Islet precursor cell (in vitro differentiated cells): ENCODE data around the gene SBF2.
A peak's percentile ranks its signal among the peaks of the same experiment; 100 is the strongest.
"Not testable (repeated sequence)": the region's sequence is repeated elsewhere in the genome, so short reads cannot be mapped to it uniquely, and the experiment has no call there.

ENCODE experiments used
- DNase-seq: peaks from one replicate; pipeline ENCODE4 v3.0.0-alpha.2; 2018

The SBF2 gene

GRCh38 chr11:10048350-10048749 lies 245.7 kb downstream of the SBF2 start:
- no peak for DNase-seq

GRCh38 chr11:10044618-10045017 lies 249.4 kb downstream of the SBF2 start:
- peak; percentile 85 for DNase-seq

GRCh38 chr11:10042699-10043098 lies 251.3 kb downstream of the SBF2 start:
- no peak for DNase-seq

GRCh38 chr11:10041748-10042446 lies 252.1 kb downstream of the SBF2 start:
- no peak for DNase-seq

GRCh38 chr11:10041332-10041731 lies 252.7 kb downstream of the SBF2 start:
- DNase-seq, result no peak

- DNase-seq, result no peak
Measured at GRCh38 chr11:10038521-10039302, 255.3 kb downstream of the SBF2 start.

- not testable (repeated sequence) for DNase-seq
Measured at GRCh38 chr11:10035932-10036331, 258.1 kb downstream of the SBF2 start.

GRCh38 chr11:10032935-10033334 lies 261.1 kb downstream of the SBF2 start:
- no peak for DNase-seq

- DNase-seq, result no peak
Measured at GRCh38 chr11:10030122-10030490, 263.9 kb downstream of the SBF2 start.

DNA sequence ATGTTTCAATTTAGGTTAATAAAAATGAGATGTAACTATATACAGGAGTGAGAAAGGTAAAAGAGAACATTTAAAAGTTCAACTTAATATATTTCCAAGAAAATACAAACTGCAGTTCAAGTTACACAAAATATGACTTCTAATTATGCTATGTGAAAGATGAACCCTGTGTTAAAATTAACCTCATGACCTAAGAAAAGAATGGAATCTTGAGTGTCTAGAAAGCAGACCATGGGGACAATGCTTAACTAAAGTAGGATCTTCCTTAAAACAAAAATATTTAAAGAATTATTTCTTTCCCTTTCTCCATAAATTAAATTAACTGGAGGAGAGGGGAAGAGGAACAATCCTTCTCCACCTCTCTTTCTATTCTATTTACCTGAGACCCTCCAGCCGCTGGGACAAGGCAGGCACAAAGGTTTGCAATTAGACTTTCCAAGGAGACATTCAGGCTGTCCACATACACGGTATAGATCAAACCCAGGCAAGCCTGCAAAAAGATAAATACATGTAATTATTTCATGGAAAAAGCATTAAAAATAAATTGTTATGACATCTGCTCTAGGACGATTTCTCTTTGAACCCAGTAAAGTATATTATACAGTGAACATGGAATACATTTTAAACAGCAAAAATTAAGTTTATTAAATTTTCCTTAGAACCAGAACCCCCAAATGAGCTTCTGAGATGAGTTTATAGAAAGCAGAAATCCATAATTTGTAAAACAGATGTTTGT lies 264.5 kb downstream of the SBF2 start:
- no peak for DNase-seq

DNA sequence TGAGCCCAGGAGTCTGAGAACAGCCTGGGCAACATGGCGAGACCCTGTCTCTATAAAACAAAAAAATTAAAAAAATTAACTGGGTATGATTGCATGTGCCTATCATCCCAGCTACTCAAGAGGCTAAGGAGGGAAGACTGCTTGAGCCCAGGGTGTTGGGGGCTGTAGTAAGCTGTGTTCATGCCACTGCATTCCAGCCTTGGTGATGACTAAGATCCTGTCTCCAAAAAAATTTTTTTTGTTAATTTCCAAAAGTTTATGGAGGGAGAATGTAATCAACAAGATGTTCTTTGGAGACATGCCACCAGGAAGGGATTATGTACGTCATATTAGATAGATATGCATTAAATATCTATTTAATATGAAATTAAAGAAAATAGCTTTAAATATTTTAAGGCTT lies 267.5 kb downstream of the SBF2 start:
- DNase-seq, result no peak

GRCh38 chr11:10023212-10023611 lies 270.8 kb downstream of the SBF2 start:
- DNase-seq, result no peak

DNA sequence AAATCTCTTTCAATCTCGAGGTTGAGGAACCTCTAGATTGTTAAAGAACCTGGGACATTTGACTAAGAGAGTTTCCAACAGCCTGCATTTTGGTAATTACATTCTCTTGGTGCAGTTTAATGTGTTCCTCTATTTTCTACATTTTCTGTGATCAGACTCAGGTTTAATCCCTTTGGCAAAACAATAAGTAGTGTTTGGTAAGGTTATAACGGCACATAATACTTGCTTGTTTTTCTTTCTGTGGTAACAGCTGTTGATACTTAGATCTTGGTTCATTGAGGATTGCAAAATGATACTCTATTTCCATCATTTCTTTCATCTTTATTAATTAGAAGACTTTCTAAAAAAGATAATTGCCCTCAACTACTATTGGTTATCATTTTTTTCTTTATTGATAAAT lies 271.3 kb downstream of the SBF2 start:
- no peak for DNase-seq

- no peak for DNase-seq
Measured at GRCh38 chr11:10021563-10021962, 272.5 kb downstream of the SBF2 start.

DNA sequence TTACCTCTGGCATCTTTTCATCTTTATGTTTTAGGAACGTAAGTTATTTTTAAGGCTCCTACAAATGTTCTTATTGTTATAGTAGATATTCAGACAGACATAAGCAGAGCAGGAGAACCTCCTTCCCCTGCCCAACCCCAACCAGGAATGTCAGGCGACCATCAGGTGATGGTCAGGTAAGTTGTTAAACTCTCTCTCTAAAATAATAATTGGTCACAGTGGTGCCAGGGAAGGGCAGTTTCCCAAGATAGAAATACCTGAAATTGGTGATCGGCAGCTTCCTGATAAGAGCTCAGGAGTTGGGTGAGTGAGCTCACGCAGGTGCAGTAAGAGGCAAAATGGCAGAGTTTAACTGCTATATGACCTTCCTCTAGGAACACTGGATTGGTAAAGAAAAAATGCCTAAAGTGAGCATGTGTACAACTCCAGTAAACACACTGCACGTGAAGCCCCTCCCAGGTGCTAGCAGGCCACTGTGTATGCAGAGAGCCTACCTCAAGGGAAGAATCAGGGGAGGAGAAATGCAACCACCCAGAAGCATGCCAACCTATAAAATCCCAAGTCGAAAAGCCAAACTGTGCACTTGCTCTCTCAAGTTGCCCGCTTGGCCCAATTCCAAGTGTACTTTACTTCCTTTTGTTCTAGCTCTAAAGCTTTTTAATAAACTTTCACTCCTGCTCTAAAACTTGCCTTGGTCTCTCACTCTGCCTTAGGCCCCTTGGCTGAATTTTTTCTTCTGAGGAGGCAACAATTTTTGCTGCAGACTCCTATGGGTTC lies 273.9 kb downstream of the SBF2 start:
- DNase-seq, result no peak

- no peak for DNase-seq
Measured at GRCh38 chr11:10017911-10018310, 276.1 kb downstream of the SBF2 start.

- DNase-seq, result no peak
Measured at GRCh38 chr11:10017050-10017449, 277.0 kb downstream of the SBF2 start.

- DNase-seq, result no peak
Measured at GRCh38 chr11:10012068-10012467, 282.0 kb downstream of the SBF2 start.

DNA sequence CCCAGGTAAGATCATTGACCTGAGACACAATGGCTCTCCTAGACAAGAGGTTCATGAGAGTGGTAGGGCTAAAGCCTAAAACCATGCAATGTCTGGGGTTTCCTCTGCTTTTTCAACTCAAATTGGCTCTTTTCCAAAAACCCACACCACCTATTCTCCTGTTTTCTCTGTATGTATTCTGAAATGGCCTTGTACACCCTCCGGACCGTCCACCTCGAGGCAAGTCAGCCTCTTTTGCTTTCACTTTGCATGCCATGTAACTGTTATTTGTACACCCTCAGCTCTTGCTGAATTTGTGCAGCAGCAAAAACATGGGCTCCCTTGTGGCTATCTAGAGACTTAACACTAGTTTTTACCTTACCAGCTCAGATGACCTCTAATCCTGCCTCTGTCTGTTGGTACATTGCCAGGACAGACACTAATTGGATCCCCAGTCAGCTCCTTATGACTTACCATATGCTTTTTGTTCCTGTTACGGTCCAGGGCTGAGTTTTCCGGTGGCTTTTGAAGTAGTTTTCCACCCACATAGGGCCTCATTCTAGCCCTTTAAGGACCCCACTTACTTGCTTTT lies 288.0 kb downstream of the SBF2 start:
- no peak for DNase-seq

DNA sequence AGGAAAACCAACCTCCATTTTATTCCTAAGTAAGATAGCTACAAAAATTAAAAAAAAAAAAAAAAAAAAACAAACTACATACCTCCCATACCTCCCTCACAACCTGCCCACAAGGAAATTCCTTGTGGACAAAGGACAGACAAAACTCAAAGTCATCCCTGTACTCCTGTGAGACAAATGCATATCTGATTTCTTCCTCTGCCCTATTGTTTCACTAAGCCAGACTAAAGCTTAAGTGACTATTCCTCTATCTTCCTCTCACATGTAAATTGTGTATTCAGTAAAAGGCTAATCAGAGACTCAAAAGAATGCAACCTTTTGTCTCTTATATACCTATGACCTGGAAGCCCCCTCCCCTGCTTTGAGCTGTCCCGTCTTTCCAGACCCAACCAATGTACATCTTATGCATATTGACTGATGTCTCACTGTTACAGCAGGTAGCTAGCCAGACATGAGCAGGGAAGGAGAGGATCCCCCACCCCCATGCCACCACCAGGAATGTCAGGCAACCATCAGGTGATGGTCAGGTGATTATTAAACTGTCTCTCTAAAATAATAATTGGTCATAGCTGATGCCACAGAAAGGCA lies 289.4 kb downstream of the SBF2 start:
- no peak for DNase-seq

DNA sequence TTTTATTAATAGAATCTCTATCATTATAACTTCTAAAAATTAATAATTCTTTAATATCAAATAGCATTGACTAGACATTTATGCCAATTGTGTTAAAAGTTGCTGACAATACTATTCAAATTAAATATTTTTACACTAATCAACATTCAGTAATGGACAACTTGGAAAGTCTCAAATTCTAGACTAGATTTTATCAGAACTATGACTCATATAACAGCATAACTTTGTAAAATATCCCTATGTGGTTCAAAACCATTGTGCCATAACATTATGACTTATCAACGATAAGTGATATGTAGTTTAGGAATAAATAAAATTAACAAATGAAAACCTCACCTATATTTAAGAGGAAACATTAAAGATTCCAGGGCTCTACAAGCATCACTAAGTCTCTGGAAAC lies 291.8 kb downstream of the SBF2 start:
- DNase-seq, result no peak

- no peak for DNase-seq
Measured at GRCh38 chr11:9992306-9992705, 301.7 kb downstream of the SBF2 start.
